C4-2B (cell line): ENCODE results near the gene SELENOW.
A peak's percentile ranks its signal among the peaks of the same experiment; 100 is the strongest.

Source experiments
- H3K27ac ChIP-seq: fragments of 450-650 bp; 2 replicates; pipeline ENCODE4 v1.5.1; 2017
- ZFX ChIP-seq: fragments of 450-650 bp; IDR thresholded peaks from 2 replicates; pipeline ENCODE4 v1.6.1; 2017
- TF ChIP-seq, protein P1 (sequence below): fragments of 450-650 bp; conservative IDR thresholded peaks from 2 replicates; pipeline ENCODE4 v1.5.1; 2017; ENCODE audit warnings: mild to moderate bottlenecking

Gene SELENOW

DNA sequence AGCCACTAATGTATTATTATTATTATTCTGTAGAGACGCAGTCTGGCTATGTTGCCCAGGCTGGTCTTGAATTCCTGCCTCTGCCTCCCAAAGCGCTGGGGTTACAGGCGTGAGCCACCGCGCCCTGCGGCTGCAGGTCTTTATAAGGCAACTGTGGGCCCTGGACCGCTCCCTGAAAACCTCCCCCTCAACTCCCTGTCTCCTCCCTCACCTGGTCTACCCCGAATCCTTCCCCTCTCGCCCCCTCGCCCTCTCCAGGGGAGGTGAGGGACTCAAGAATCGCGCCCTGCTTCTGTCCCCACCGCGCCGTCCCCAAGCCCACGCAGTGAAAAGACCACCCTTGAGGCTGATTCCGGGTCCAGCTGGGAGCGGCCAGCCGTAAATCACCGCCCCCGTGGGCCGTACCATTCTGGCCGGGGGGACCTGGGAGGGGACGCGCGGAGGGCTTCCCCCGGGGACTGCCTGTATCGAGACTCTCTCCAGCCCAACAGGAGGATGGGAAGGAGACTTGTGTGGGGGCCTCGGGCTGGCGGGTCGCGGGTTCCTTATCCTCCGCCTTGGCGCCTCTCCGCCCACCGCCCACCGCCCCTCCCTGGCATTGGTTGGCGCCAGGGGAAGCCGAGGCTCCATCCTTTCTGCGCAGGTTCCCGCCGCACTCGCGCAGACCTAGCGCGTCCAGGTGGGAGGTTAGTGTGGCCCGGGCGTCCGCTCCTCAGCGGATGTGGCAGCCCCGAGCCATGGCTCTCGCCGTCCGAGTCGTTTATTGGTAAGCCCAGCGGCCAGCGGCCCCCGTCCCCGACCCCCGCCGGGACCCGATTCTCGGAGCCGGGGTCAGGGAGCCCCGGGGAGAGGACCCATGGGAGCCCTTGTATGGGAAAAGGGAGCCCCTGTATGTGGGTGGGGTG, at the start of gene SELENOW:
Gene SELENOW, plus strand, starts transcription at position 655 of the 905 bp plus-strand sequence. Its CDS starts 83 bp downstream, at position 738.
- peak within 1 kb of the TSS; percentile 92 for H3K27ac ChIP-seq

GRCh38 chr19:47729468-47729798, 49.1 kb upstream of the SELENOW start:
- no peak overlapping the region for H3K27ac ChIP-seq
- no peak for TF ChIP-seq ZFX
- TF ChIP-seq, protein P1, sequence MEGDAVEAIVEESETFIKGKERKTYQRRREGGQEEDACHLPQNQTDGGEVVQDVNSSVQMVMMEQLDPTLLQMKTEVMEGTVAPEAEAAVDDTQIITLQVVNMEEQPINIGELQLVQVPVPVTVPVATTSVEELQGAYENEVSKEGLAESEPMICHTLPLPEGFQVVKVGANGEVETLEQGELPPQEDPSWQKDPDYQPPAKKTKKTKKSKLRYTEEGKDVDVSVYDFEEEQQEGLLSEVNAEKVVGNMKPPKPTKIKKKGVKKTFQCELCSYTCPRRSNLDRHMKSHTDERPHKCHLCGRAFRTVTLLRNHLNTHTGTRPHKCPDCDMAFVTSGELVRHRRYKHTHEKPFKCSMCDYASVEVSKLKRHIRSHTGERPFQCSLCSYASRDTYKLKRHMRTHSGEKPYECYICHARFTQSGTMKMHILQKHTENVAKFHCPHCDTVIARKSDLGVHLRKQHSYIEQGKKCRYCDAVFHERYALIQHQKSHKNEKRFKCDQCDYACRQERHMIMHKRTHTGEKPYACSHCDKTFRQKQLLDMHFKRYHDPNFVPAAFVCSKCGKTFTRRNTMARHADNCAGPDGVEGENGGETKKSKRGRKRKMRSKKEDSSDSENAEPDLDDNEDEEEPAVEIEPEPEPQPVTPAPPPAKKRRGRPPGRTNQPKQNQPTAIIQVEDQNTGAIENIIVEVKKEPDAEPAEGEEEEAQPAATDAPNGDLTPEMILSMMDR = no peak

More for the DNA sequence above, at the start of gene SELENOW:
- TF ChIP-seq ZFX = no peak
- TF ChIP-seq, protein P1 = no peak

DNA sequence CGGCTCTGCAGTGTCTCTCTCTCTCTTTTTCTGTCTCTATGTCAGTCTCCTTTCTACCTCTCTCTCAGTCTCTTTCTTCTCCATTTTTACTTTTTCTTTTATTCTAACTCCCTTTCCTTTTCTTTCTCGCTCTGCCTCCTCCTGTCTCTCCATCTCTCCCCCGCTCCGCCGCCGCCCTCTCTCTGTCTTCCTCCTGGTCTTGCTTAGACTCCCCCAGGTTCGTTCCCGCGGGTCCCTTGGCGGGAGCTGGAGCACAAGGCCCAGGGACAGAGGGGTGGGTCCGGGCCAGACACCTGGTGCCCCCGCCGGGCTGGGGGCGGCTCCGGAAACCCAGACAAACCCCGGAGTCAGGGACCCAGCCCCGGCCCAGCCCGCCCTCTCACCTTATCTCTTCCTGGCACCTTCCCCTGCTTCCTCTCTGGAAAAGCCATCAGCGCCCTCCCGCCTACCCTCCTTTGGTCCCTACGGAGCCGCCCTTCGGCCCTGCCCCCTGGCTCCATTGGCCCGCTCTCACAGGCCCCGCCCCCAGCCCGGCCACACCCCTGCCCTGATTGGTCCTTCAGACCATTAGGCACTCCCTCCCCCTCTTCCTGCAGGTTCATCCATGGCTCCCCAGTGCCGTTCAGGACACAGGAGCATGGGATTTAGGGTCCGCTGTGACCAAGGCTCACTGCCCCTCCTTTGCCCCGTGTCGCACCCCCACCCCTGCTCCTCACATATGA, 48.5 kb upstream of the SELENOW start:
- no peak overlapping the region for H3K27ac ChIP-seq
- no peak for TF ChIP-seq ZFX
- TF ChIP-seq, protein P1 = no peak

GRCh38 chr19:47730521-47730889, 48.0 kb upstream of the SELENOW start:
- TF ChIP-seq, protein P1 = no peak
- TF ChIP-seq ZFX = no peak
- H3K27ac ChIP-seq = no peak overlapping the region

DNA sequence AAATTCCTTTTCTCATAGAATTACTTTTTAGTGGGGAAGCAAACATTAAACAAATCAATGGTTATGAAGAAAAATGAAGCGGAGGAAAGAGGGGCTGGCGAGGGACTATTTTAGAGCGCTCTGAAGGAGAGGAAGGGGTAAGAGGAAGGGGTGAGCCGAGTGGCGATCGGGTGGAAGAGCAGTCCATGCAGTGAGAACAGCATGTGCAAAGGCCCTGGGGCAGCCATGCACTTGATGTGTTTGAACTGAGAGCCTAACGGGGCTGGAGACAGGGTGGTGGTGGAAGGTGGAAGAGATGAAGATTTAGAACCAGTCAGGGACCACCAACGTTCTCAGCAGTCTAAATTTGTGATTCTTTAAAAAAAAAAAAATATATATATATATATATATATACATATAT, 47.6 kb upstream of the SELENOW start:
- H3K27ac ChIP-seq = no peak overlapping the region

DNA sequence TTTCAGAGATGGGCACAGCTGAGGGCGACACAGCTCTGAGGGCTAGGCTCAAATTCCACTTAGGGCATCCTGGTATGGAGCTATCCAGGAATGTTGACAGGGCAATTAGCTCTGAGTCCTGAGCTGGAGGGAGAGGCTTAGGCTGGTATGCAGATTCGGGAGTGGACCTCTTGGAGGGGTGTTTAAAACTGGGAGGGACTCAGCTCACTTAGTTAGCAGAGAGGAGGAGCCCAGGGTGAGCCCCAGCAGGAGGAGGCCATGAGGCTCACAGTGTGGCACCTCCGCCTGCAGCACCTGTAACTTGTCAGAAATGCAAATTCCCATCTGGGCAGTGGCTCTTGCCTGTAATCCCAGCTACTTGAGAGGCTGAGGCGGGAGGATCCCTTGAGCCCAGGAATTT, 43.4 kb upstream of the SELENOW start:
- TF ChIP-seq, protein P1 = no peak
- TF ChIP-seq ZFX = no peak
- no peak overlapping the region for H3K27ac ChIP-seq

More for the DNA sequence above, 47.6 kb upstream of the SELENOW start:
- TF ChIP-seq, protein P1 = no peak
- TF ChIP-seq ZFX = no peak
